ENCODE measurements around the gene PTX4. TPM values are rescaled to one million over a fixed set of nuclear protein-coding genes. Genes with fewer than 3 reads are reported as not detected.
"Not testable (repeated sequence)": the region's sequence is repeated elsewhere in the genome, so short reads cannot be mapped to it uniquely, and the experiment has no call there.

Gene PTX4
- total RNA-seq, 2 experiments from 2014 or later = not detected

DNA sequence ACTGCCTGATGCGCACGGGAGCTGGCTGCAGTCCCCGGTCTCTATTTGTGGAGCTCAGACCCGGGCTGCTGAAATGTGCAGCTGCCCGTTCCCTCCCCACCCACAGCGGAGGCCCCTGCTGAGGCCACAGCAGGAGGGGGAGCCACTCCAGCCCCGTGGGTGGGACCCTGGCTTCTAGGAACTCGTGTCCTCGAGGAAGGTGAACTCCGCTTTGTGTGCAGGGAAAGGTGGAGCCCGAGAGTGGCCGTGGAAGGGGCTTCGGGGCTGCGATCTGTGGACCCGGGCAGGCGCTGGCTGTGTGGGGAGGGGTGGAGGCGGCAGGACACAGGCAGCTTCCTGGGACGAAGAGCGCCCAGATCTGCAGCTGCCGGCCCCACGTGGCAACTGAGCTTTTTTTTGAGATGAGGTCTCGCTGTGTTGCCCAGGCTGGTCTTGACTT lies 47.3 kb downstream of the PTX4 start:
- Mint-ChIP-seq H3K27me3 (no peaks in the 10 kb centered on the region), H3K4me3 (no peak overlapping the region), H3K4me1 (no peaks in the 10 kb centered on the region), H3K36me3 (no peaks in the 10 kb centered on the region), H3K27ac (no peak overlapping the region), H3K9me3 (no peaks in the 10 kb centered on the region)
- DNase-seq = no peak
- ATAC-seq (ENCODE audit: low read depth) = no peak
- POLR2A ChIA-PET = interaction anchor here (1.1 kb wide), 1 partner anchor 20 kb away, joined by 3 read pairs; no protein-coding TSS in a partner anchor

DNA sequence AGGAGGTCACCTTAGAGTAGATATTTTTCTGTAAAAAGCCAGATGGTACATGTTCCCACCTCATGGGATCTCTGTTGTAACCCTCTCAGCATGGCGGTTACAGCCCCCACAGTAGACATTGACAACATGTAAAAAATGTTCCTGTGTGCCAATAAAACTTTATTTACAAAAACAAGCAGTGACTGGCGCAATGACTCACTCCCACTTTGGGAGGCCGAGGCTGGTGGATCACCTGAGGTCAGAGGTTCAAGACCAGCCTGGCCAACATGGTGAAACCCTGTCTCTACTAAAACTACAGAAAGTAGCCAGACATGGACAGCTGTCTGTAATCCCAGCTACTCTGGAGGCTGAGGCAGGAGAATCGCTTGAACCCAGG lies 49.1 kb downstream of the PTX4 start:
- DNase-seq; H3K4me3 Mint-ChIP-seq; H3K4me1 Mint-ChIP-seq; H3K36me3 Mint-ChIP-seq; H3K27ac Mint-ChIP-seq; ATAC-seq (ENCODE audit: low read depth); H3K9me3 Mint-ChIP-seq; H3K27me3 Mint-ChIP-seq; POLR2A ChIA-PET: not testable (repeated sequence)

DNA sequence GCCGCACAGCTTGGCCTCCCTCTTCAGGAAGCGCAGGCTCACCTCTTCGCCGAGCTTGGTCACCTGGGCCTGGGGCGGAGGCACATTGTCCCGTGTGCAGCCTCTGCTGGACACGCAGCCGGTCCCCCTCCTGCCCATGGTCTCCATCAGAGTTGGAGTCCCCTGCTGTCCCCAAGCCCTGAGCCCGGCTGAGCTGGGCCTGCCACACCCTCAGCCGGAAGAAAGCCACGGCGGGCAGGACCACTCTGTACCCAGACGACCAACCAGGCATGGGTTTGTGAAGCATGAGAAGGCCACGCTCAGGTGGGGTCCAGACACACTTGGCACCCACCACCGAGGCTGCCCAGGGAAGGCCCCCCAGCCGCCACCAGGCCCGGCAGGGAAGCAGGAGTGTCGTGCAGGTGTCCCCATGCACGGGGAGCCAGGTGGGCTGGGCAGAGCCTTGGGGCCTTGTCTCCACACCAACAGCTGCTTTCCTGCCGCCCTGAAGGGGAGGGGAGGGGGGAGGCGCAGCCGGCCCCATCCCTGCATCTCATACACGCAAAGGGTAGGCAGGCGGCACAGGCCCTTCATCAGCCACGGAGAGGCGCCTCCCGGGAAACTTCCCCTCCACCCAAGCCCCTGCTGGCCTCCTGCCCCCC lies 49.6 kb downstream of the PTX4 start:
- Mint-ChIP-seq H3K4me1 (no peaks in the 10 kb centered on the region), H3K36me3 (no peaks in the 10 kb centered on the region)
- no peak for ATAC-seq (ENCODE audit: low read depth)

DNA sequence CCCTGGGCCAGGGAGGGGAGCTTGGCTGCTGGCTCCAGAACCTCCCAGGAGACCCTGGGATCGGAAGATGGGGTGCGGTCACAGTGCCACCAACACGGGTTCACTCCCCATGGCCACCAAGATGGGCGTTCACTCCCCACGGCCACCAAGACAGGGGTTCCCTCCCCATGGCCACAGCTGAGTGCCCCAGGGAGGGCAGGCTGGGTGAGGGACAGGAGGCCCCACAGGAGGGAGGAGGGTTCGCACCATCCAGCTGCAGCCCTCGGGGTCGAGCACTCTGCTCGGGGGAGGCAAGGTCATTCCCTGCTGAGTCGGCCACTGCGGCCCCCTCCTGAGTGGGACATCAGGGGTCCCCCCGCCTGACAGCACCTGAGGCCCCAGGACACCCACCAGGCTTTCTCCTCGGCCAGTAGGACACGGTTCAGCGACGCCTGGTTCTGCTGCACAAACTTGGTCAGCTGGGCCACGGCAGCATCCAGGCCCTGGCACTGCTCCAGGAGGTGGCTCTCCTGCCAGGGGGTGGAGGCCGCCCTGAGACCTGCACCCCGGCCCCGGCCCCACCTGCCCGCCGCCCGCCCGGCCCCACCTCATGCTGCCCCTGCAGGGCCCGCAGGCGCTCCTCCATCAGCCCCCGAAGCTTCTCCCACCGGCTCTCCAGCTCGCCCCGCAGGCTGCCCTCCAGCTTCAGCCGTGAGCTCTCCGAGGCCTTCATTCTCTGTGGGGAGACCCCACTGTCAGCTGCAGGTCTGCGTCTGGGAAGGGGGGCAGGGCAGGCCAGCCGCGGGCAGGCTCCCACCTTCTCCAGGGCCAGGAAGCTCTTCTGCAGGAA lies 50.3 kb downstream of the PTX4 start:
- POLR2A ChIA-PET = interaction anchor here (0.5 kb wide), 1 partner anchor 14 kb away, joined by 3 read pairs; no protein-coding TSS in a partner anchor
- ATAC-seq (ENCODE audit: low read depth) = no peak
- Mint-ChIP-seq H3K36me3 (no peaks in the 10 kb centered on the region), H3K4me3 (no peak overlapping the region), H3K27ac (no peak overlapping the region), H3K27me3 (no peaks in the 10 kb centered on the region), H3K9me3 (no peaks in the 10 kb centered on the region), H3K4me1 (no peaks in the 10 kb centered on the region)
- no peak for DNase-seq

More for the DNA sequence above, 49.6 kb downstream of the PTX4 start:
- H3K27me3 Mint-ChIP-seq = no peaks in the 10 kb centered on the region
- no peak overlapping the region for H3K4me3 Mint-ChIP-seq
- H3K27ac Mint-ChIP-seq = no peak overlapping the region
- no peaks in the 10 kb centered on the region for H3K9me3 Mint-ChIP-seq
- no peak for DNase-seq
- POLR2A ChIA-PET = no interaction called here

DNA sequence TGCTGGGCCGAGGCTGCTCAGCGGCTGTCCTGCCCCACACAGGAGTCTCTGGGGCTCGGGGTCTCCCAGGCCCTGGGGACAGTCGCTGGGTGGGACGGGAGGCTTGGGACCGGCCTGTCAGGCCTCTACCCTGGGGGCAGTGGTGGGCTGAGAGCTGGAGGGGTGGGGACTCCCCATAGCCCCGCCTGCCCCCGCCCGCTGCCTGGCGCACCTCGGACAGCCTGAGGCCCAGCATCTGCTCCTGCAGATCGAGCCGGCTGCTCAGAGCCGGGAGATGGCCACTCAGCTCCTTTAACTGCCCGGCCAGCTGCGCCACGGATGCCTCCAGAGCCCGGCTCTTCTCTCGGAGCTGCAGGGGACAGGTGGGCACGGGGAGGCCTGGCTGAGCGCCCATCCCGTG lies 51.1 kb downstream of the PTX4 start:
- Mint-ChIP-seq H3K27ac (no peak overlapping the region), H3K27me3 (no peaks in the 10 kb centered on the region), H3K36me3 (no peaks in the 10 kb centered on the region), H3K9me3 (no peaks in the 10 kb centered on the region), H3K4me3 (no peak overlapping the region), H3K4me1 (no peaks in the 10 kb centered on the region)
- DNase-seq (no peak), ATAC-seq (ENCODE audit: low read depth) (no peak)
- POLR2A ChIA-PET = no interaction called here

DNA sequence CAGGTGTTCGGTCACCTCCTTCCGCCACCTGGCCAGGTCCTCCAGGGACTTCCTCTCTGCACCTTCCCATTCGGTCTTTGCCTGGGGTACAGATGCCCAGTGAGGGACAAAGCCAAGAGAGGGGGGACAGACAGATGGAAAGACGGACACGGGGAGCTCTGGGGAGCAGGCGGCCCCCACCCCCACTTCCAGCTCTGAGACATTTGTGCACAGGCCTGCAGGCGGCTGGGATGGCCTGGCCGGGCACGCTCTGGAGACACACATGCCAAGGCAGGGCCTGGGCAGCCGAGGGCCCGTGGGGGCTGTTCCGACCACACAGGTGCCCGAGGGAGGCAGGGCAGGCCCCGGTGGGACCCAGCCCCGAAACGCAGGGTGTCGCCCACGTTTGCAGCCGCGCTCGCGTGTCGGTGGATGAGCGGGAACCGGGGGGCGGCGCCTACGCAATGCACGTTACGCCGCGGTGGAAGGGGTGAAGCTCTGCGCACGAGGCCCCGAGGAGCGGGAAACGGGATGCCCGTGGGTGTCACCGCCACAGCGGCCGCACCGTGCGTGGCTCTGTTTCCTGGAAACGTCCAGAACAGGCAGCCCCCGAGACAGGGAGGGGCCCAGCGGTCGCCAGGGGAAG lies 51.9 kb downstream of the PTX4 start:
- POLR2A ChIA-PET = no interaction called here
- DNase-seq = no peak
- no peaks in the 10 kb centered on the region for H3K4me1 Mint-ChIP-seq

DNA sequence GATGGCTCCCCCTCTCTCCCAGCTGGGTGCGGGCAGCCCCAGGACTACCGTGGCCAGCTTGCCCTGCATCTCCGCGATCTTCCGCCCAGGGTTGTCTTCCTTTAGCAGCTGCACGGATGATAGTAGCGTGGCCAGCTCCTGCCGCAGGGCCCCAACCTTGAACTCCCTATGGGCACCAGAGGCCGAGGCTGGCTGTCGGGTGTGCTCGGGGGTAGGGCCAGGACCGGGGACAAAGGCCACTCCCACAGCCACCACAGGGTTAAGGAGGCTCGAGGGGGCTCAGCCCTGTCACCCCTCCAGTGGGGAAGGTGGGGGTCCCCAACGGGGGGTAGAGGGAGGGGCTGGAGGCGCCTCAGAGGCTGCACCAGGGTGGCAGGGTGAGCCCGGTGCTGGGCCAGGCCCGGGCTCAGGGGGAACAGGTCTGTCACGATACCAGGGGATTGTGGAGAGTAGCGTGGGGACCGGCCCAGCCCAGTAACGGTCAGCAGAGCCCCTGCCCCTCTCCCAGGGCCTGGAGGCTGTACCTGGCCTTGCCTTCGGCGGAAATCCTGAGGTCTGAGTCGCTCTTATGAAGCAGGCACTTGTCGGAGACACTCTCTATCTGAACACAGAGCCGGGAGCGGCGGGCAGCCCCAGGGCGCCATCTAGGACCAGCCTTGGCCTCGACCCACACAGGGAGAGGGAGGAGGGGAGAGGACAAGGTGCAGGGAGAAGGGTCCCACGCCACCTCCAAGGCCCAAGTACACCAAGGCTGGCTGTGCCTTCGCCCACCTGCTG lies 52.6 kb downstream of the PTX4 start:
- H3K27ac Mint-ChIP-seq = no peak overlapping the region
- DNase-seq = no peak
- no peak for ATAC-seq (ENCODE audit: low read depth)
- H3K4me3 Mint-ChIP-seq = no peak overlapping the region
- H3K4me1 Mint-ChIP-seq = no peaks in the 10 kb centered on the region
- H3K27me3 Mint-ChIP-seq = no peaks in the 10 kb centered on the region
- H3K9me3 Mint-ChIP-seq = no peaks in the 10 kb centered on the region
- no peaks in the 10 kb centered on the region for H3K36me3 Mint-ChIP-seq
- POLR2A ChIA-PET = no interaction called here

More for the DNA sequence above, 51.9 kb downstream of the PTX4 start:
- Mint-ChIP-seq H3K4me3 (no peak overlapping the region), H3K9me3 (no peaks in the 10 kb centered on the region), H3K27ac (no peak overlapping the region), H3K36me3 (no peaks in the 10 kb centered on the region), H3K27me3 (no peaks in the 10 kb centered on the region)
- ATAC-seq (ENCODE audit: low read depth) = no peak

Other genes with a start within 250 kb of the PTX4 start
- not detected for gene TPSAB1, start 248.2 kb downstream of the PTX4 start, total RNA-seq
- not detected for gene TPSD1, start 232.9 kb downstream of the PTX4 start, total RNA-seq
- gene UBE2I, start 179.3 kb downstream of the PTX4 start, total RNA-seq = 100 to 1,000 TPM; 211 to 232 TPM
- gene BAIAP3, start 155.3 kb downstream of the PTX4 start, total RNA-seq = 10 to 100 TPM; 27.4 to 31.2 TPM
- gene TSR3, start 137.1 kb downstream of the PTX4 start, total RNA-seq = 10 to 100 TPM; 43.8 to 44.2 TPM
- gene GNPTG, start 137.0 kb downstream of the PTX4 start, total RNA-seq = 10 to 100 TPM; 43.2 to 46.5 TPM
- 10 to 100 TPM; 60.4 to 68.7 TPM for gene UNKL, start 74.2 kb downstream of the PTX4 start, total RNA-seq
- gene UQCC4, start 68.2 kb downstream of the PTX4 start, total RNA-seq = 10 to 100 TPM; 14.0 to 15.0 TPM
- gene PERCC1, start 57.9 kb downstream of the PTX4 start, total RNA-seq = 1 to 10 TPM in 1 of 2 experiments, under 1 TPM in 1; 0.57 to 1.2 TPM
- 1 to 10 TPM; 6.1 to 6.5 TPM for gene CCDC154, start 44.4 kb downstream of the PTX4 start, total RNA-seq
- 10 to 100 TPM; 69.7 to 72.2 TPM for gene CLCN7, start 13.9 kb downstream of the PTX4 start, total RNA-seq
- gene TELO2, start 4.4 kb upstream of the PTX4 start, total RNA-seq = 10 to 100 TPM; 53.9 to 57.1 TPM
- gene TMEM204, start 44.7 kb upstream of the PTX4 start, total RNA-seq = 10 to 100 TPM; 68.3 to 72.0 TPM
- 10 to 100 TPM; 11.7 to 12.8 TPM for gene IFT140, start 123.1 kb upstream of the PTX4 start, total RNA-seq
- 10 to 100 TPM; 25.2 to 27.8 TPM for gene CRAMP1, start 123.4 kb upstream of the PTX4 start, total RNA-seq
- 10 to 100 TPM; 44.7 to 45.1 TPM for gene JPT2, start 189.3 kb upstream of the PTX4 start, total RNA-seq
- gene MAPK8IP3, start 217.3 kb upstream of the PTX4 start, total RNA-seq = 100 to 1,000 TPM; 146 to 157 TPM